ENCODE data around the gene PRDM1. TPM values are rescaled to one million over a fixed set of nuclear protein-coding genes. Genes with fewer than 3 reads are reported as not detected.

The PRDM1 gene
- total RNA-seq: 1.6 TPM

GRCh38 chr6:106085984-106086813 is at the start of gene PRDM1:
PRDM1 (plus strand) TSS chr6:106086336; CDS start chr6:106086554, 218 bp downstream.
- Histone ChIP-seq H3K27me3 (ENCODE audit: control insufficient read depth in 3 of 3, insufficient read depth in 3 of 3, low read length in 3 of 3) (peaks cover 0 to 7% (median 5%) of the 10 kb centered on the region in 3 donors), H3K36me3 (ENCODE audit: control insufficient read depth in 3 of 3, insufficient read depth in 3 of 3, low read length in 3 of 3) (no peaks in the 10 kb centered on the region), H3K4me1 (ENCODE audit: control insufficient read depth in 3 of 3, insufficient read depth in 3 of 3, low read length in 3 of 3) (peaks cover 2 to 10% (median 6%) of the 10 kb centered on the region in 3 donors), H3K9me3 (ENCODE audit: control insufficient read depth in 3 of 3, low read length in 3 of 3) (no peaks in the 10 kb centered on the region), H3K27ac (ENCODE audit: low read depth, low read length) (peak within 1 kb of the TSS; percentile 56), H3K9ac (ENCODE audit: low read depth in 1 of 3, low read length in 3 of 3) (peak within 1 kb of the TSS; percentile 15 to 60 (median 55)), H3K4me3 (ENCODE audit: low read length in 3 of 3) (peak within 1 kb of the TSS; percentile 70 to 75 (median 71))

GRCh38 chr6:106037060-106037459 is 49.1 kb upstream of the PRDM1 start:
- H3K4me1 ChIP-seq (ENCODE audit: control insufficient read depth in 3 of 3, insufficient read depth in 3 of 3, low read length in 3 of 3): no peaks in the 10 kb centered on the region
- H3K27ac ChIP-seq (ENCODE audit: low read depth, low read length): no peak overlapping the region
- no peaks in the 10 kb centered on the region for H3K27me3 ChIP-seq (ENCODE audit: control insufficient read depth in 3 of 3, insufficient read depth in 3 of 3, low read length in 3 of 3)
- no peak overlapping the region for H3K9ac ChIP-seq (ENCODE audit: low read depth in 1 of 3, low read length in 3 of 3)
- no peaks in the 10 kb centered on the region for H3K9me3 ChIP-seq (ENCODE audit: control insufficient read depth in 3 of 3, low read length in 3 of 3)
- H3K4me3 ChIP-seq (ENCODE audit: low read length in 3 of 3): no peak overlapping the region
- no peaks in the 10 kb centered on the region for H3K36me3 ChIP-seq (ENCODE audit: control insufficient read depth in 3 of 3, insufficient read depth in 3 of 3, low read length in 3 of 3)

GRCh38 chr6:106039897-106040592 is 46.1 kb upstream of the PRDM1 start:
- Histone ChIP-seq H3K4me1 (ENCODE audit: control insufficient read depth in 3 of 3, insufficient read depth in 3 of 3, low read length in 3 of 3) (no peaks in the 10 kb centered on the region), H3K9ac (ENCODE audit: low read depth in 1 of 3, low read length in 3 of 3) (no peak overlapping the region), H3K27me3 (ENCODE audit: control insufficient read depth in 3 of 3, insufficient read depth in 3 of 3, low read length in 3 of 3) (no peaks in the 10 kb centered on the region), H3K27ac (ENCODE audit: low read depth, low read length) (no peak overlapping the region), H3K36me3 (ENCODE audit: control insufficient read depth in 3 of 3, insufficient read depth in 3 of 3, low read length in 3 of 3) (no peaks in the 10 kb centered on the region), H3K4me3 (ENCODE audit: low read length in 3 of 3) (no peak overlapping the region), H3K9me3 (ENCODE audit: control insufficient read depth in 3 of 3, low read length in 3 of 3) (no peaks in the 10 kb centered on the region)

- H3K4me3 ChIP-seq (ENCODE audit: low read length in 3 of 3): no peak overlapping the region
- H3K27ac ChIP-seq (ENCODE audit: low read depth, low read length): no peak overlapping the region
- H3K9me3 ChIP-seq (ENCODE audit: control insufficient read depth in 3 of 3, low read length in 3 of 3): no peaks in the 10 kb centered on the region
- H3K4me1 ChIP-seq (ENCODE audit: control insufficient read depth in 3 of 3, insufficient read depth in 3 of 3, low read length in 3 of 3): no peaks in the 10 kb centered on the region
- no peaks in the 10 kb centered on the region for H3K36me3 ChIP-seq (ENCODE audit: control insufficient read depth in 3 of 3, insufficient read depth in 3 of 3, low read length in 3 of 3)
- H3K9ac ChIP-seq (ENCODE audit: low read depth in 1 of 3, low read length in 3 of 3): no peak overlapping the region
- no peaks in the 10 kb centered on the region for H3K27me3 ChIP-seq (ENCODE audit: control insufficient read depth in 3 of 3, insufficient read depth in 3 of 3, low read length in 3 of 3)
Observed at GRCh38 chr6:106044151-106044550, 42.0 kb upstream of the PRDM1 start.

GRCh38 chr6:106045077-106045476 is 41.1 kb upstream of the PRDM1 start:
- no peaks in the 10 kb centered on the region for H3K27me3 ChIP-seq (ENCODE audit: control insufficient read depth in 3 of 3, insufficient read depth in 3 of 3, low read length in 3 of 3)
- no peaks in the 10 kb centered on the region for H3K4me1 ChIP-seq (ENCODE audit: control insufficient read depth in 3 of 3, insufficient read depth in 3 of 3, low read length in 3 of 3)

GRCh38 chr6:106046116-106046853 is 39.9 kb upstream of the PRDM1 start:
- no peak overlapping the region for H3K9ac ChIP-seq (ENCODE audit: low read depth in 1 of 3, low read length in 3 of 3)
- no peaks in the 10 kb centered on the region for H3K36me3 ChIP-seq (ENCODE audit: control insufficient read depth in 3 of 3, insufficient read depth in 3 of 3, low read length in 3 of 3)
- no peaks in the 10 kb centered on the region for H3K27me3 ChIP-seq (ENCODE audit: control insufficient read depth in 3 of 3, insufficient read depth in 3 of 3, low read length in 3 of 3)
- no peak overlapping the region for H3K27ac ChIP-seq (ENCODE audit: low read depth, low read length)
- H3K4me3 ChIP-seq (ENCODE audit: low read length in 3 of 3): no peak overlapping the region
- H3K9me3 ChIP-seq (ENCODE audit: control insufficient read depth in 3 of 3, low read length in 3 of 3): no peaks in the 10 kb centered on the region
- H3K4me1 ChIP-seq (ENCODE audit: control insufficient read depth in 3 of 3, insufficient read depth in 3 of 3, low read length in 3 of 3): no peaks in the 10 kb centered on the region

More at GRCh38 chr6:106045077-106045476, 41.1 kb upstream of the PRDM1 start:
- no peak overlapping the region for H3K4me3 ChIP-seq (ENCODE audit: low read length in 3 of 3)
- no peaks in the 10 kb centered on the region for H3K36me3 ChIP-seq (ENCODE audit: control insufficient read depth in 3 of 3, insufficient read depth in 3 of 3, low read length in 3 of 3)
- no peaks in the 10 kb centered on the region for H3K9me3 ChIP-seq (ENCODE audit: control insufficient read depth in 3 of 3, low read length in 3 of 3)
- H3K9ac ChIP-seq (ENCODE audit: low read depth in 1 of 3, low read length in 3 of 3): no peak overlapping the region
- no peak overlapping the region for H3K27ac ChIP-seq (ENCODE audit: low read depth, low read length)

- no peak overlapping the region for H3K27ac ChIP-seq (ENCODE audit: low read depth, low read length)
- H3K4me3 ChIP-seq (ENCODE audit: low read length in 3 of 3): no peak overlapping the region
- H3K9ac ChIP-seq (ENCODE audit: low read depth in 1 of 3, low read length in 3 of 3): no peak overlapping the region
- no peaks in the 10 kb centered on the region for H3K27me3 ChIP-seq (ENCODE audit: control insufficient read depth in 3 of 3, insufficient read depth in 3 of 3, low read length in 3 of 3)
- H3K9me3 ChIP-seq (ENCODE audit: control insufficient read depth in 3 of 3, low read length in 3 of 3): no peaks in the 10 kb centered on the region
- H3K36me3 ChIP-seq (ENCODE audit: control insufficient read depth in 3 of 3, insufficient read depth in 3 of 3, low read length in 3 of 3): no peaks in the 10 kb centered on the region
- H3K4me1 ChIP-seq (ENCODE audit: control insufficient read depth in 3 of 3, insufficient read depth in 3 of 3, low read length in 3 of 3): no peaks in the 10 kb centered on the region
Observed at GRCh38 chr6:106046854-106047200, 39.3 kb upstream of the PRDM1 start.

GRCh38 chr6:106048336-106048735 is 37.8 kb upstream of the PRDM1 start:
- Histone ChIP-seq H3K4me3 (ENCODE audit: low read length in 3 of 3) (no peak overlapping the region), H3K36me3 (ENCODE audit: control insufficient read depth in 3 of 3, insufficient read depth in 3 of 3, low read length in 3 of 3) (no peaks in the 10 kb centered on the region), H3K4me1 (ENCODE audit: control insufficient read depth in 3 of 3, insufficient read depth in 3 of 3, low read length in 3 of 3) (no peaks in the 10 kb centered on the region), H3K9me3 (ENCODE audit: control insufficient read depth in 3 of 3, low read length in 3 of 3) (no peaks in the 10 kb centered on the region), H3K27me3 (ENCODE audit: control insufficient read depth in 3 of 3, insufficient read depth in 3 of 3, low read length in 3 of 3) (no peaks in the 10 kb centered on the region), H3K27ac (ENCODE audit: low read depth, low read length) (no peak overlapping the region), H3K9ac (ENCODE audit: low read depth in 1 of 3, low read length in 3 of 3) (no peak overlapping the region)

GRCh38 chr6:106050538-106050937 is 35.6 kb upstream of the PRDM1 start:
- H3K9ac ChIP-seq (ENCODE audit: low read depth in 1 of 3, low read length in 3 of 3): no peak overlapping the region
- H3K4me3 ChIP-seq (ENCODE audit: low read length in 3 of 3): no peak overlapping the region
- H3K4me1 ChIP-seq (ENCODE audit: control insufficient read depth in 3 of 3, insufficient read depth in 3 of 3, low read length in 3 of 3): no peaks in the 10 kb centered on the region
- no peaks in the 10 kb centered on the region for H3K27me3 ChIP-seq (ENCODE audit: control insufficient read depth in 3 of 3, insufficient read depth in 3 of 3, low read length in 3 of 3)
- no peaks in the 10 kb centered on the region for H3K9me3 ChIP-seq (ENCODE audit: control insufficient read depth in 3 of 3, low read length in 3 of 3)
- no peaks in the 10 kb centered on the region for H3K36me3 ChIP-seq (ENCODE audit: control insufficient read depth in 3 of 3, insufficient read depth in 3 of 3, low read length in 3 of 3)
- no peak overlapping the region for H3K27ac ChIP-seq (ENCODE audit: low read depth, low read length)

- Histone ChIP-seq H3K4me1 (ENCODE audit: control insufficient read depth in 3 of 3, insufficient read depth in 3 of 3, low read length in 3 of 3) (no peaks in the 10 kb centered on the region), H3K9ac (ENCODE audit: low read depth in 1 of 3, low read length in 3 of 3) (no peak overlapping the region), H3K4me3 (ENCODE audit: low read length in 3 of 3) (no peak overlapping the region), H3K36me3 (ENCODE audit: control insufficient read depth in 3 of 3, insufficient read depth in 3 of 3, low read length in 3 of 3) (no peaks in the 10 kb centered on the region), H3K9me3 (ENCODE audit: control insufficient read depth in 3 of 3, low read length in 3 of 3) (no peaks in the 10 kb centered on the region), H3K27me3 (ENCODE audit: control insufficient read depth in 3 of 3, insufficient read depth in 3 of 3, low read length in 3 of 3) (no peaks in the 10 kb centered on the region), H3K27ac (ENCODE audit: low read depth, low read length) (no peak overlapping the region)
Observed at GRCh38 chr6:106051226-106051625, 34.9 kb upstream of the PRDM1 start.
